ENCODE data around the gene GRIN3A. TPM values are rescaled to one million over a fixed set of nuclear protein-coding genes. Genes with fewer than 3 reads are reported as not detected.

Gene GRIN3A
- total RNA-seq, 4 donors from 2014 or later = under 0.01 to 0.69 (median 0.41) TPM

DNA sequence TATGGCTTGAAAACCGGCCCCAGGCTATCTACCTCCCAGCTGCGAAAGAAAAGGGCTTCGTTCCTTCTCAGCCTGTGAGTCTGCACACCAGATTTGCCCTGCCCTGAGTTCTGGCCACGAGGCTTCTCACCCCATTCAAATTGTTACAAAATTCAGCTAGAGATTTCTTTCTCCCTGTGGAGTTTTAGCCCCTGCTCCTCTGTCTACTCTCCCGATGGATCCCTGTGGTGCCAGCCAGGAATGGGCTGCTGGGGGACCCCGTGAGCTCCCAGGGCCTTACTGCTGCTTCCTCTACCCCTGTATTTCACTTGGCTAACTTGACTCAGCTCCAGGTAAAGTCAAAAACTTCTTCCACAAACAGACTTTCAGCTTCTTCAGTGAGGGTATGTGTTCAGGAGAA is 214.1 kb downstream of the GRIN3A start:
- 65 to 100% methylated on average over 1 to 2 of the region's 6 CpGs for WGBS, 2 donors (ENCODE audit: low coverage in 1 of 2)
- no peak for ATAC-seq

More for the DNA sequence above, 214.1 kb downstream of the GRIN3A start:
- no peaks in the 10 kb centered on the region for H3K4me1 ChIP-seq
- H3K4me3 ChIP-seq = no peak overlapping the region
- H3K9me3 ChIP-seq = no peaks in the 10 kb centered on the region
- H3K27ac ChIP-seq = no peak overlapping the region
- peaks cover 20% of the 10 kb centered on the region for H3K27me3 ChIP-seq
- no peak for TF ChIP-seq POLR2AphosphoS5 (IDR thresholded peaks at IDR 0.05)
- no peak for TF ChIP-seq POLR2A (IDR thresholded peaks at IDR 0.05)
- TF ChIP-seq, protein P1, sequence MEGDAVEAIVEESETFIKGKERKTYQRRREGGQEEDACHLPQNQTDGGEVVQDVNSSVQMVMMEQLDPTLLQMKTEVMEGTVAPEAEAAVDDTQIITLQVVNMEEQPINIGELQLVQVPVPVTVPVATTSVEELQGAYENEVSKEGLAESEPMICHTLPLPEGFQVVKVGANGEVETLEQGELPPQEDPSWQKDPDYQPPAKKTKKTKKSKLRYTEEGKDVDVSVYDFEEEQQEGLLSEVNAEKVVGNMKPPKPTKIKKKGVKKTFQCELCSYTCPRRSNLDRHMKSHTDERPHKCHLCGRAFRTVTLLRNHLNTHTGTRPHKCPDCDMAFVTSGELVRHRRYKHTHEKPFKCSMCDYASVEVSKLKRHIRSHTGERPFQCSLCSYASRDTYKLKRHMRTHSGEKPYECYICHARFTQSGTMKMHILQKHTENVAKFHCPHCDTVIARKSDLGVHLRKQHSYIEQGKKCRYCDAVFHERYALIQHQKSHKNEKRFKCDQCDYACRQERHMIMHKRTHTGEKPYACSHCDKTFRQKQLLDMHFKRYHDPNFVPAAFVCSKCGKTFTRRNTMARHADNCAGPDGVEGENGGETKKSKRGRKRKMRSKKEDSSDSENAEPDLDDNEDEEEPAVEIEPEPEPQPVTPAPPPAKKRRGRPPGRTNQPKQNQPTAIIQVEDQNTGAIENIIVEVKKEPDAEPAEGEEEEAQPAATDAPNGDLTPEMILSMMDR (IDR thresholded peaks at IDR 0.05) = no peak
- TF ChIP-seq EP300 (IDR thresholded peaks at IDR 0.05) = no peak
- H3K36me3 ChIP-seq = no peaks in the 10 kb centered on the region

Other genes starting within 250 kb of the GRIN3A start
- gene RNF20, start 204.8 kb downstream of the GRIN3A start, total RNA-seq = 10 to 100 TPM; 23.6 to 40.7 (median 32.7) TPM
- gene PPP3R2, start 143.7 kb downstream of the GRIN3A start, total RNA-seq = not detected